OCI-LY7 (cell line): Measurements from ENCODE around the gene ZNF335.

ENCODE experiments used
- EZH2phosphoT487 ChIP-seq: fragments of 200-600 bp; sonication (generic); IDR thresholded peaks from 2 replicates; pipeline ENCODE4 v1.6.1; 2018; ENCODE audit warnings: low read depth, borderline replicate concordance, mild to moderate bottlenecking, mixed run types, antibody characterized with exemption, low read length, moderate library complexity, mixed read lengths
- TF ChIP-seq, protein P1 (sequence below): fragments of 200-600 bp; sonication (generic); conservative IDR thresholded peaks from 2 replicates; pipeline ENCODE4 v1.5.1; 2014; ENCODE audit warnings: mild to moderate bottlenecking, antibody characterized with exemption, low read length, moderate library complexity, mixed read lengths

DNA sequence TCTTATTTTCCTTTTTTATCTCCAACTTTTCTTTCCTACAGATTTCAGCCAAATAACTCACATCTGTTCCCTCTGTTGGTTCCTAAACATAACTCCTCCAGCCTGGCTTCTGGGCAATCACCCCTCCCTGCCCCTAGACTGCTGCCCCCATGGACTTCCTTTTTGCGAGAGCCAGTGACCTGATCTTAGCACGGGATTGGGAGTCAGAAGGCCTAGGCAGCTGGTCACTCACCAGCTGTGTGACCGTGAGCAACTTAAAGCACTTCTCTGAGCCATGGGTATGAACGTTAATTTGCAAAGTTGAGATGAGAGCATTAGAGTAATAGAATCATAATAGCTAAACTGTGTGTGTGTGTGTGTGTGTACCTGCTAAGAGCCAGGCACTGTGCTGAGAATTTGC, 32.2 kb upstream of the ZNF335 start:
- TF ChIP-seq, protein P1, sequence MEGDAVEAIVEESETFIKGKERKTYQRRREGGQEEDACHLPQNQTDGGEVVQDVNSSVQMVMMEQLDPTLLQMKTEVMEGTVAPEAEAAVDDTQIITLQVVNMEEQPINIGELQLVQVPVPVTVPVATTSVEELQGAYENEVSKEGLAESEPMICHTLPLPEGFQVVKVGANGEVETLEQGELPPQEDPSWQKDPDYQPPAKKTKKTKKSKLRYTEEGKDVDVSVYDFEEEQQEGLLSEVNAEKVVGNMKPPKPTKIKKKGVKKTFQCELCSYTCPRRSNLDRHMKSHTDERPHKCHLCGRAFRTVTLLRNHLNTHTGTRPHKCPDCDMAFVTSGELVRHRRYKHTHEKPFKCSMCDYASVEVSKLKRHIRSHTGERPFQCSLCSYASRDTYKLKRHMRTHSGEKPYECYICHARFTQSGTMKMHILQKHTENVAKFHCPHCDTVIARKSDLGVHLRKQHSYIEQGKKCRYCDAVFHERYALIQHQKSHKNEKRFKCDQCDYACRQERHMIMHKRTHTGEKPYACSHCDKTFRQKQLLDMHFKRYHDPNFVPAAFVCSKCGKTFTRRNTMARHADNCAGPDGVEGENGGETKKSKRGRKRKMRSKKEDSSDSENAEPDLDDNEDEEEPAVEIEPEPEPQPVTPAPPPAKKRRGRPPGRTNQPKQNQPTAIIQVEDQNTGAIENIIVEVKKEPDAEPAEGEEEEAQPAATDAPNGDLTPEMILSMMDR, result no peak
- TF ChIP-seq EZH2phosphoT487, result no peak
